Natural killer cell (primary cell): Measurements from ENCODE around the gene AP1B1. TPM values are rescaled to one million over a fixed set of nuclear protein-coding genes. Genes with fewer than 3 reads are reported as not detected.

Experiments
- total RNA-seq, 4 donors: library from RNA; stranded (reverse); fragments of 120-200 nt in 1 of 4; gene quantifications; one replicate each; pipeline versions ENCODE4 v1.2.3 to v1.2.4, GENCODE V29; 2013 to 2022

The AP1B1 gene
- total RNA-seq, 3 donors from 2014 or later (not counting 1 experiment from before 2014, with no cell fraction given), result 54.0 to 56.1 (median 54.3) TPM

Other genes with a start within 250 kb of the AP1B1 start
- gene EMID1, start 182.7 kb downstream of the AP1B1 start, total RNA-seq, result 1 to 10 TPM in 1 of 3 donors, under 1 TPM in 2; 0.59 to 1.3 (median 0.65) TPM
- 10 to 100 TPM; 16.6 to 20.9 (median 17.9) TPM for gene RHBDD3, start 120.6 kb downstream of the AP1B1 start, total RNA-seq
- gene EWSR1, start 120.3 kb downstream of the AP1B1 start, total RNA-seq, result 100 to 1,000 TPM; 366 to 387 (median 382) TPM
- 1 to 10 TPM in 2 of 3 donors, under 1 TPM in 1; 0.57 to 4.1 (median 2.8) TPM for gene GAS2L1, start 81.9 kb downstream of the AP1B1 start, total RNA-seq
- under 1 TPM in 2 of 3 donors, not detected in 1; 0.20 to 0.28 TPM for gene RASL10A, start 72.9 kb downstream of the AP1B1 start, total RNA-seq
- not detected for gene RFPL1, start 50.0 kb upstream of the AP1B1 start, total RNA-seq
- gene NEFH, start 91.6 kb upstream of the AP1B1 start, total RNA-seq, result under 1 TPM; 0.09 to 0.48 (median 0.12) TPM
- gene THOC5, start 165.2 kb upstream of the AP1B1 start, total RNA-seq, result 10 to 100 TPM; 42.4 to 62.5 (median 52.6) TPM
- 10 to 100 TPM; 22.4 to 25.3 (median 24.8) TPM for gene NIPSNAP1, start 192.5 kb upstream of the AP1B1 start, total RNA-seq
- gene NF2, start 215.1 kb upstream of the AP1B1 start, total RNA-seq, result 10 to 100 TPM; 32.4 to 43.8 (median 39.6) TPM